SU-DHL-6 (cell line): ENCODE results near the gene CCDC39.

Experiments
- EZH2phosphoT487 ChIP-seq: fragments of 200-600 bp; sonication (generic), shearing (Covaris generic); conservative IDR thresholded peaks from 2 replicates; pipeline ENCODE4 v1.6.1; 2018; ENCODE audit warnings: mild to moderate bottlenecking, antibody characterized with exemption, low read length, moderate library complexity, mixed read lengths
- TF ChIP-seq, protein P1 (sequence below): fragments of 200-600 bp; sonication (generic); IDR thresholded peaks from one replicate; pipeline ENCODE4 v1.5.1; 2017; ENCODE audit warnings: antibody characterized with exemption, mild to moderate bottlenecking, low read length, moderate library complexity; ENCODE audit not compliant: insufficient read depth, poor library complexity, severe bottlenecking

DNA sequence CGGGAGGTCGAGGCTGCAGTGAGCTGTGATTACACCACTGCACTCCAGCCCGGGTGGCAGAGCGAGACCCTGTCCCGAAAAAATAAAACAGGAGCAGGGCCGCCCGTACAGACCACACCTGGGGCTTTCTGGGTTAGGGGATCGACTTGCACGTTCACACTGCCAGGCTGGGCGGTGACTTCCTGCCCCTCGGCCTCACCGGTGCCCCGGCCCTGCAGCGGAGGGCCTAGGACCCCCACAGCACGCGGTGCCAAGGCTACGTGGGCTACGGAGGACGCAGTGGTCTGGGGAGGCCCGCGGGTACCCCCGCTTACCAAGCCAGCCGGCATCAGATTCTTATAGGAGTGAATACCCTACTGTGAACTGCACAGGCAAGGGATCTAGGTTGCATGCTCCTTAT, 88.9 kb downstream of the CCDC39 start:
- TF ChIP-seq EZH2phosphoT487 = no peak
- TF ChIP-seq, protein P1, sequence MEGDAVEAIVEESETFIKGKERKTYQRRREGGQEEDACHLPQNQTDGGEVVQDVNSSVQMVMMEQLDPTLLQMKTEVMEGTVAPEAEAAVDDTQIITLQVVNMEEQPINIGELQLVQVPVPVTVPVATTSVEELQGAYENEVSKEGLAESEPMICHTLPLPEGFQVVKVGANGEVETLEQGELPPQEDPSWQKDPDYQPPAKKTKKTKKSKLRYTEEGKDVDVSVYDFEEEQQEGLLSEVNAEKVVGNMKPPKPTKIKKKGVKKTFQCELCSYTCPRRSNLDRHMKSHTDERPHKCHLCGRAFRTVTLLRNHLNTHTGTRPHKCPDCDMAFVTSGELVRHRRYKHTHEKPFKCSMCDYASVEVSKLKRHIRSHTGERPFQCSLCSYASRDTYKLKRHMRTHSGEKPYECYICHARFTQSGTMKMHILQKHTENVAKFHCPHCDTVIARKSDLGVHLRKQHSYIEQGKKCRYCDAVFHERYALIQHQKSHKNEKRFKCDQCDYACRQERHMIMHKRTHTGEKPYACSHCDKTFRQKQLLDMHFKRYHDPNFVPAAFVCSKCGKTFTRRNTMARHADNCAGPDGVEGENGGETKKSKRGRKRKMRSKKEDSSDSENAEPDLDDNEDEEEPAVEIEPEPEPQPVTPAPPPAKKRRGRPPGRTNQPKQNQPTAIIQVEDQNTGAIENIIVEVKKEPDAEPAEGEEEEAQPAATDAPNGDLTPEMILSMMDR = no peak
